HEK293 (cell line): ENCODE measurements around the gene NR2C2AP.

Experiments used
- CTCF ChIA-PET: fragments of 350-600 bp; formaldehyde crosslinking; extraction: SDS; loops from one replicate; lab custom pipeline; 2021; ENCODE audit warnings: antibody characterized with exemption; lab: Yijun Ruan, JAX
- POLR2A ChIA-PET: fragments of 300-600 bp; formaldehyde crosslinking; extraction: SDS; loops from one replicate; lab custom pipeline; 2020; ENCODE audit warnings: antibody characterized with exemption, inconsistent platforms; lab: Yijun Ruan, JAX
- H3K27ac ChIP-seq: fragments of 200-500 bp; sonication (Bioruptor generic); 2 replicates; pipeline ENCODE4 v1.5.1; 2014; ENCODE audit warnings: low read depth, low read length, control low read depth, inconsistent platforms; ENCODE audit errors: extremely low read depth
- H3K36me3 ChIP-seq, 2 experiments: fragments of 200-500 bp in 1 of 2; sonication (Bioruptor generic) in 1 of 2; 1 replicate in 1 of 2; 2 replicates in 1 of 2; pipeline ENCODE4 v1.5.1; 2014 to 2017; ENCODE audit warnings: inconsistent platforms in 2 of 2, low read length in 2 of 2; ENCODE audit not compliant: control insufficient read depth in 2 of 2, insufficient read depth in 1 of 2
- H3K4me1 ChIP-seq: fragments of 200-500 bp; sonication (Bioruptor generic); 2 replicates; pipeline ENCODE4 v1.5.1; 2014; ENCODE audit warnings: mild to moderate bottlenecking, low read length, inconsistent platforms; ENCODE audit not compliant: control insufficient read depth, insufficient read depth
- H3K4me3 ChIP-seq: 2 replicates; pipeline ENCODE4 v1.5.1; 2011; ENCODE audit warnings: low read depth, mild to moderate bottlenecking, control low read depth, low read length, moderate library complexity
- H3K9me3 ChIP-seq: fragments of 200-500 bp; sonication (Bioruptor generic); 2 replicates; pipeline ENCODE4 v1.5.1; 2014; ENCODE audit warnings: low read depth, low read length, inconsistent platforms; ENCODE audit not compliant: control insufficient read depth, insufficient read depth
- CTCF ChIP-seq: fragments of 450-650 bp; formaldehyde crosslinking; IDR thresholded peaks from 2 replicates; pipeline ENCODE4 v1.5.1; 2016; ENCODE audit warnings: missing biosample characterization, missing genetic modification characterization
- FEZF1 ChIP-seq: fragments of 450-650 bp; formaldehyde crosslinking; IDR thresholded peaks from 2 replicates; pipeline ENCODE4 v1.5.1; 2016; ENCODE audit warnings: missing biosample characterization, missing genetic modification characterization
- MZF1 ChIP-seq: fragments of 450-650 bp; formaldehyde crosslinking; IDR thresholded peaks from 2 replicates; pipeline ENCODE4 v1.5.1; 2017; ENCODE audit warnings: missing biosample characterization, missing genetic modification characterization, borderline replicate concordance
- OVOL3 ChIP-seq: fragments of 450-650 bp; formaldehyde crosslinking; IDR thresholded peaks from 2 replicates; pipeline ENCODE4 v1.5.1; 2016; ENCODE audit warnings: missing biosample characterization, missing genetic modification characterization
- PBX3 ChIP-seq: sonication (generic); formaldehyde crosslinking; IDR thresholded peaks from 2 replicates; pipeline ENCODE4 v1.8.1; 2022; ENCODE audit warnings: mild to moderate bottlenecking, moderate library complexity, missing genetic modification reagents
- YY2 ChIP-seq: fragments of 450-650 bp; formaldehyde crosslinking; IDR thresholded peaks from 2 replicates; pipeline ENCODE4 v1.5.1; 2016; ENCODE audit warnings: missing biosample characterization, missing genetic modification characterization
- ZBTB1 ChIP-seq: fragments of 450-650 bp; formaldehyde crosslinking; IDR thresholded peaks from 2 replicates; pipeline ENCODE4 v1.5.1; 2016; ENCODE audit warnings: missing biosample characterization, missing genetic modification characterization
- ZBTB17 ChIP-seq: fragments of 450-650 bp; formaldehyde crosslinking; IDR thresholded peaks from 2 replicates; pipeline ENCODE4 v1.5.1; 2016; ENCODE audit warnings: missing biosample characterization, missing genetic modification characterization
- ZBTB7A ChIP-seq: fragments of 450-650 bp; formaldehyde crosslinking; IDR thresholded peaks from 2 replicates; pipeline ENCODE4 v1.5.1; 2016; ENCODE audit warnings: low read depth, missing biosample characterization, missing genetic modification characterization
- ZNF10 ChIP-seq: fragments of 450-650 bp; formaldehyde crosslinking; IDR thresholded peaks from 2 replicates; pipeline ENCODE4 v1.5.1; 2017; ENCODE audit warnings: missing biosample characterization, missing genetic modification characterization
- ZNF140 ChIP-seq: fragments of 450-650 bp; formaldehyde crosslinking; IDR thresholded peaks from 2 replicates; pipeline ENCODE4 v1.5.1; 2016; ENCODE audit warnings: missing biosample characterization, missing genetic modification characterization
- ZNF223 ChIP-seq: fragments of 450-650 bp; formaldehyde crosslinking; IDR thresholded peaks from 2 replicates; pipeline ENCODE4 v1.5.1; 2016; ENCODE audit warnings: missing biosample characterization, missing genetic modification characterization
- ZNF354C ChIP-seq: fragments of 450-650 bp; formaldehyde crosslinking; IDR thresholded peaks from 2 replicates; pipeline ENCODE4 v1.5.1; 2016; ENCODE audit warnings: missing biosample characterization, missing genetic modification characterization, low read depth, borderline replicate concordance
- ZNF501 ChIP-seq: fragments of 450-650 bp; formaldehyde crosslinking; IDR thresholded peaks from 2 replicates; pipeline ENCODE4 v1.5.1; 2016; ENCODE audit warnings: missing biosample characterization, missing genetic modification characterization
- ZNF518A ChIP-seq: fragments of 450-650 bp; formaldehyde crosslinking; conservative IDR thresholded peaks from 2 replicates; pipeline ENCODE4 v1.5.1; 2016; ENCODE audit warnings: low read depth, missing biosample characterization, missing genetic modification characterization
- ZNF580 ChIP-seq: fragments of 450-650 bp; formaldehyde crosslinking; IDR thresholded peaks from 2 replicates; pipeline ENCODE4 v1.5.1; 2016; ENCODE audit warnings: missing biosample characterization, missing genetic modification characterization
- ZNF623 ChIP-seq: fragments of 450-650 bp; formaldehyde crosslinking; IDR thresholded peaks from 2 replicates; pipeline ENCODE4 v1.5.1; 2016; ENCODE audit warnings: missing biosample characterization, missing genetic modification characterization
- ZNF654 ChIP-seq: fragments of 450-650 bp; formaldehyde crosslinking; IDR thresholded peaks from 2 replicates; pipeline ENCODE4 v1.5.1; 2016; ENCODE audit warnings: low read depth, missing biosample characterization, missing genetic modification characterization
- ZNF692 ChIP-seq: fragments of 450-650 bp; formaldehyde crosslinking; IDR thresholded peaks from 2 replicates; pipeline ENCODE4 v1.5.1; 2016; ENCODE audit warnings: missing biosample characterization, missing genetic modification characterization
- ZNF777 ChIP-seq: fragments of 450-650 bp; formaldehyde crosslinking; IDR thresholded peaks from 2 replicates; pipeline ENCODE4 v1.5.1; 2017; ENCODE audit warnings: missing biosample characterization, missing genetic modification characterization, borderline replicate concordance
- ZSCAN5A ChIP-seq: fragments of 450-650 bp; formaldehyde crosslinking; IDR thresholded peaks from 2 replicates; pipeline ENCODE4 v1.5.1; 2016; ENCODE audit warnings: missing biosample characterization, missing genetic modification characterization

The NR2C2AP gene

GRCh38 chr19:19186742-19187141, 16.5 kb downstream of the NR2C2AP start (continued):
- TF ChIP-seq ZNF580: no peak
- TF ChIP-seq ZNF140 (tag by site-specific recombination): no peak

DNA sequence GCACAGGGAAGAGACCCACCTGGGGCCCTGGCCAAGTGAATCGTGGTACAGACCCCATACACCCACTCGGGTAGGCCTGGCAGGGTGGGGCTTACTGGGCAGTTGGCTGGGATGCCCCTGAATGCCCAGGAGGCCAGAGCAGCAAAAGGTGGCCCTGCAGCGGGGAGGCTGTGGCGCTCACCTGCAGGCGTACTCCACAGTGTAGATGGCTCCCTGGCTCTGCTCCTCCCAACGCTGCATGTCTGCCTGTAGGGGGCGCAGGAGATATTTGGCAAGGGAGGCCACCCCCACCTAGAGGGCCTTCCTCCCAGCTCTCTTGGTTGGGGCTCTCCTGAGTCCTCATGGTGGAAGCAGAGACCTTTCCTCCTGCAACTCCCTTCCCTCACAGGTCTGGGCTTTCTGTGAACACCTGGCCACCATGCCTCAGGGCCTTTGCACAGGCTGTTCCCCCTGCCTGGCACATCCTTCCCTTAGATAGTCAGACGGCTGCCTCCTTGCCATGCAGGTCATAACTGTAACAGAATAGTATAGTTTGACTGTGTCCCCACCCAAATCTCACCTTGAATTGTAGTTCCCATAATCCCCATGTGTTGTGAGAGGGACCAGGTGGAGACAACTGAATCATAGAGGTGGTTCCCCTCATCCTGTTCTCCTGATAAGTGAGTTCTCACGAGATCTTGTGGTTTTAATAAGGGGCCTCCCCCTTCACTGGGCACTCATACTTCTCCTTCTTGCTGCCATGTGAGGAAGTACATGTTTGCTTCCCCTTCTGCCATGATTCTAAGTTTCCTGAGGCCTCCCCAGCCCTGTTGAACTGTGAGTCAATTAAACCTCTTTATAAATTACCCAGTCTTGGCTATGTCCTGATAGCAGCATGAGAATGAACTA, 17.1 kb downstream of the NR2C2AP start:
- Histone ChIP-seq H3K4me3 (no peak overlapping the region), H3K36me3 (peaks cover 4 to 30% of the 10 kb centered on the region in 2 experiments; a peak in 2 of 3 replicates), H3K4me1 (no peaks in the 10 kb centered on the region), H3K27ac (no peak overlapping the region), H3K9me3 (no peaks in the 10 kb centered on the region)
- ChIA-PET CTCF (interaction anchor here (0.5 to 2.7 kb wide), 7 partner anchors 12 to 768 kb away, joined by 3 to 9 read pairs (median 4); no protein-coding TSS in a partner anchor), POLR2A (interaction anchor here (0.6 to 1.0 kb wide), 2 partner anchors 16 to 113 kb away, joined by 3 to 4 read pairs; partner anchors contain the start of gene MEF2B)
- no peak for TF ChIP-seq ZNF354C (tag by site-specific recombination)
- no peak for TF ChIP-seq ZNF692 (tag by site-specific recombination)
- no peak for TF ChIP-seq ZBTB7A (tag by site-specific recombination)
- TF ChIP-seq OVOL3 (tag by site-specific recombination): no peak
- peak; percentile 60; the same call in 1 of the 2 replicates for TF ChIP-seq ZSCAN5A (tag by site-specific recombination)
- peak; percentile 44 for TF ChIP-seq CTCF
- TF ChIP-seq ZNF623 (tag by site-specific recombination): peak; percentile 97
- TF ChIP-seq ZNF501 (tag by site-specific recombination): no peak
- no peak for TF ChIP-seq ZNF777 (tag by site-specific recombination)
- peak; percentile 44 for TF ChIP-seq ZNF654 (tag by site-specific recombination)
- no peak for TF ChIP-seq ZBTB17 (tag by site-specific recombination)
- TF ChIP-seq ZNF518A (tag by site-specific recombination): no peak
- TF ChIP-seq MZF1: peak; percentile 15; the same call in 1 of the 2 replicates
- TF ChIP-seq FEZF1 (tag by site-specific recombination): no peak
- TF ChIP-seq ZNF223 (tag by site-specific recombination): no peak
- TF ChIP-seq ZNF10 (tag by site-specific recombination): no peak
- TF ChIP-seq PBX3 (CRISPR knock-in tag): no peak
- no peak for TF ChIP-seq ZBTB1 (tag by site-specific recombination)
- no peak for TF ChIP-seq YY2
- TF ChIP-seq, all 188 proteins: peak for 5
